Activated CD4-positive, alpha-beta T cell treated with anti-CD3 and anti-CD28 coated beads, Interleukin-2, amount 10 ng/mL, durations not matched to agents 7 days and 5 days (primary cell): ENCODE data around the gene UBAC1. TPM values are rescaled to one million over a fixed set of nuclear protein-coding genes. Genes with fewer than 3 reads are reported as not detected.
A peak's percentile ranks its signal among the peaks of the same experiment; 100 is the strongest.

Experiments
- CTCF ChIA-PET: fragments of 350-600 bp; sonication (Branson Sonifier 250); formaldehyde crosslinking; loops from one replicate; lab custom pipeline; 2021; ENCODE audit warnings: antibody characterized with exemption; lab: Charles Lee
- POLR2A ChIA-PET: fragments of 350-600 bp; sonication (Branson Sonifier 250); formaldehyde crosslinking; loops from one replicate; lab custom pipeline; 2021; ENCODE audit warnings: antibody characterized with exemption; lab: Charles Lee
- DNase-seq: peaks from one replicate; pipeline ENCODE4 v3.0.0-alpha.2; 2020
- H3K27ac Mint-ChIP-seq: one replicate; pipeline ENCODE4 v1.8.0; 2021; ENCODE audit warnings: mild to moderate bottlenecking, moderate library complexity, mixed read lengths
- H3K27me3 Mint-ChIP-seq: one replicate; pipeline ENCODE4 v1.8.0; 2021; ENCODE audit warnings: mixed read lengths
- H3K36me3 Mint-ChIP-seq: one replicate; pipeline ENCODE4 v1.8.0; 2021; ENCODE audit warnings: low read depth, mixed read lengths
- H3K4me1 Mint-ChIP-seq: one replicate; pipeline ENCODE4 v1.8.0; 2021; ENCODE audit warnings: mixed read lengths
- H3K4me3 Mint-ChIP-seq: one replicate; pipeline ENCODE4 v1.8.0; 2021; ENCODE audit warnings: mild to moderate bottlenecking, moderate library complexity, mixed read lengths
- H3K9me3 Mint-ChIP-seq: one replicate; pipeline ENCODE4 v1.8.0; 2021; ENCODE audit warnings: mixed read lengths
- total RNA-seq, 2 experiments: library from RNA; stranded (reverse); gene quantifications; one replicate each; pipeline ENCODE4 v1.2.3, GENCODE V29; 2021

The UBAC1 gene
- total RNA-seq, 2 experiments from 2014 or later = 29.7 to 32.6 TPM

GRCh38 chr9:135990468-135991429 is 29.6 kb upstream of the UBAC1 start:
- H3K27ac Mint-ChIP-seq = peak overlapping the region; percentile 62

GRCh38 chr9:135989722-135990467 is 28.7 kb upstream of the UBAC1 start:
- peak; percentile 21 for DNase-seq
- Mint-ChIP-seq H3K4me3 (no peak overlapping the region), H3K36me3 (no peaks in the 10 kb centered on the region), H3K4me1 (peaks cover 21% of the 10 kb centered on the region), H3K27me3 (no peaks in the 10 kb centered on the region), H3K27ac (peak overlapping the region; percentile 31), H3K9me3 (no peaks in the 10 kb centered on the region)
- ChIA-PET POLR2A (no interaction called here), CTCF (interaction anchor here (0.8 to 1.0 kb wide), 3 partner anchors 15 to 29 kb away, joined by 3 to 4 read pairs (median 4); partner anchors contain the start of gene UBAC1)

More at GRCh38 chr9:135990468-135991429, 29.6 kb upstream of the UBAC1 start:
- Mint-ChIP-seq H3K27me3 (no peaks in the 10 kb centered on the region), H3K4me1 (peaks cover 22% of the 10 kb centered on the region), H3K36me3 (no peaks in the 10 kb centered on the region), H3K9me3 (no peaks in the 10 kb centered on the region), H3K4me3 (no peak overlapping the region)
- DNase-seq = peak; percentile 39
- CTCF ChIA-PET = interaction anchor here (1.0 kb wide), 1 partner anchor 16 kb away, joined by 4 read pairs; no protein-coding TSS in a partner anchor
- POLR2A ChIA-PET = no interaction called here

GRCh38 chr9:135989157-135989556 is 28.0 kb upstream of the UBAC1 start:
- CTCF ChIA-PET = interaction anchor here (0.8 to 1.0 kb wide), 2 partner anchors 21 to 28 kb away, joined by 3 to 4 read pairs; partner anchors contain the start of gene UBAC1
- Mint-ChIP-seq H3K9me3 (no peaks in the 10 kb centered on the region), H3K27ac (no peak overlapping the region), H3K27me3 (no peaks in the 10 kb centered on the region), H3K4me3 (no peak overlapping the region), H3K4me1 (peaks cover 17% of the 10 kb centered on the region), H3K36me3 (no peaks in the 10 kb centered on the region)
- POLR2A ChIA-PET = no interaction called here
- DNase-seq = no peak

- POLR2A ChIA-PET = no interaction called here
- no peak for DNase-seq
- Mint-ChIP-seq H3K9me3 (no peaks in the 10 kb centered on the region), H3K4me3 (no peak overlapping the region), H3K4me1 (peaks cover 17% of the 10 kb centered on the region), H3K27me3 (no peaks in the 10 kb centered on the region), H3K27ac (no peak overlapping the region), H3K36me3 (no peaks in the 10 kb centered on the region)
- CTCF ChIA-PET = interaction anchor here (1.7 kb wide), 1 partner anchor 20 kb away, joined by 3 read pairs; no protein-coding TSS in a partner anchor
Measured at GRCh38 chr9:135988493-135988892, 27.3 kb upstream of the UBAC1 start.

- no peaks in the 10 kb centered on the region for H3K9me3 Mint-ChIP-seq
- H3K4me1 Mint-ChIP-seq = peaks cover 17% of the 10 kb centered on the region
- ChIA-PET POLR2A (no interaction called here), CTCF (interaction anchor here (1.7 kb wide), 1 partner anchor 20 kb away, joined by 3 read pairs; no protein-coding TSS in a partner anchor)
- no peak overlapping the region for H3K4me3 Mint-ChIP-seq
- no peak overlapping the region for H3K27ac Mint-ChIP-seq
- DNase-seq = no peak
- no peaks in the 10 kb centered on the region for H3K36me3 Mint-ChIP-seq
- no peaks in the 10 kb centered on the region for H3K27me3 Mint-ChIP-seq
Measured at GRCh38 chr9:135987838-135988404, 26.7 kb upstream of the UBAC1 start.

- Mint-ChIP-seq H3K36me3 (no peaks in the 10 kb centered on the region), H3K4me3 (no peak overlapping the region), H3K27ac (no peak overlapping the region), H3K27me3 (no peaks in the 10 kb centered on the region), H3K4me1 (peaks cover 10% of the 10 kb centered on the region), H3K9me3 (no peaks in the 10 kb centered on the region)
- DNase-seq = no peak
- ChIA-PET POLR2A (no interaction called here), CTCF (no interaction called here)
Measured at GRCh38 chr9:135986605-135987004, 25.4 kb upstream of the UBAC1 start.

GRCh38 chr9:135985889-135986288 is 24.7 kb upstream of the UBAC1 start:
- Mint-ChIP-seq H3K4me3 (no peak overlapping the region), H3K27ac (no peak overlapping the region), H3K27me3 (no peaks in the 10 kb centered on the region), H3K9me3 (no peaks in the 10 kb centered on the region), H3K36me3 (no peaks in the 10 kb centered on the region), H3K4me1 (peaks cover 5% of the 10 kb centered on the region)
- no peak for DNase-seq
- POLR2A ChIA-PET = no interaction called here
- CTCF ChIA-PET = no interaction called here

- Mint-ChIP-seq H3K36me3 (no peaks in the 10 kb centered on the region), H3K4me3 (no peak overlapping the region), H3K9me3 (no peaks in the 10 kb centered on the region), H3K4me1 (peaks cover 3% of the 10 kb centered on the region), H3K27ac (no peak overlapping the region), H3K27me3 (no peaks in the 10 kb centered on the region)
- ChIA-PET CTCF (no interaction called here), POLR2A (no interaction called here)
- no peak for DNase-seq
Measured at GRCh38 chr9:135985459-135985774, 24.2 kb upstream of the UBAC1 start.

- POLR2A ChIA-PET = no interaction called here
- DNase-seq = no peak
- H3K27me3 Mint-ChIP-seq = no peaks in the 10 kb centered on the region
- no peaks in the 10 kb centered on the region for H3K36me3 Mint-ChIP-seq
- H3K4me3 Mint-ChIP-seq = no peak overlapping the region
- H3K4me1 Mint-ChIP-seq = peaks cover 5% of the 10 kb centered on the region
- no peak overlapping the region for H3K27ac Mint-ChIP-seq
- CTCF ChIA-PET = no interaction called here
- no peaks in the 10 kb centered on the region for H3K9me3 Mint-ChIP-seq
Measured at GRCh38 chr9:135984072-135984710, 23.0 kb upstream of the UBAC1 start.

- no peak overlapping the region for H3K4me3 Mint-ChIP-seq
- POLR2A ChIA-PET = no interaction called here
- H3K27me3 Mint-ChIP-seq = no peaks in the 10 kb centered on the region
- DNase-seq = no peak
- CTCF ChIA-PET = interaction anchor here (0.6 kb wide), 1 partner anchor 381 kb away, joined by 3 read pairs; no protein-coding TSS in a partner anchor
- H3K4me1 Mint-ChIP-seq = peaks cover 12% of the 10 kb centered on the region
- H3K9me3 Mint-ChIP-seq = no peaks in the 10 kb centered on the region
- H3K36me3 Mint-ChIP-seq = no peaks in the 10 kb centered on the region
- no peak overlapping the region for H3K27ac Mint-ChIP-seq
Measured at GRCh38 chr9:135983208-135984071, 22.3 kb upstream of the UBAC1 start.

- no peak overlapping the region for H3K4me3 Mint-ChIP-seq
- no peaks in the 10 kb centered on the region for H3K36me3 Mint-ChIP-seq
- ChIA-PET POLR2A (no interaction called here), CTCF (interaction anchor here (0.6 kb wide), 1 partner anchor 380 kb away, joined by 3 read pairs; no protein-coding TSS in a partner anchor)
- no peak for DNase-seq
- peaks cover 13% of the 10 kb centered on the region for H3K4me1 Mint-ChIP-seq
- no peaks in the 10 kb centered on the region for H3K27me3 Mint-ChIP-seq
- H3K27ac Mint-ChIP-seq = no peak overlapping the region
- no peaks in the 10 kb centered on the region for H3K9me3 Mint-ChIP-seq
Measured at GRCh38 chr9:135982499-135983207, 21.5 kb upstream of the UBAC1 start.
